Pulmonary artery endothelial cell (primary cell): ENCODE measurements around the gene CRIP2. TPM values are rescaled to one million over a fixed set of nuclear protein-coding genes. Genes with fewer than 3 reads are reported as not detected.
A peak's percentile ranks its signal among the peaks of the same experiment; 100 is the strongest.

Source experiments
- DNase-seq: peaks from one replicate; pipeline ENCODE4 v3.0.0-alpha.2; 2011; ENCODE audit warnings: low read depth, low spot score
- total RNA-seq: library from RNA; depleted of rRNA; stranded (reverse); fragments of >200 nt; gene quantifications from 2 replicates; pipeline ENCODE4 v1.2.3, GENCODE V29; 2014

CRIP2 gene
- total RNA-seq, 1 donor from 2014 or later: 183 TPM

DNA sequence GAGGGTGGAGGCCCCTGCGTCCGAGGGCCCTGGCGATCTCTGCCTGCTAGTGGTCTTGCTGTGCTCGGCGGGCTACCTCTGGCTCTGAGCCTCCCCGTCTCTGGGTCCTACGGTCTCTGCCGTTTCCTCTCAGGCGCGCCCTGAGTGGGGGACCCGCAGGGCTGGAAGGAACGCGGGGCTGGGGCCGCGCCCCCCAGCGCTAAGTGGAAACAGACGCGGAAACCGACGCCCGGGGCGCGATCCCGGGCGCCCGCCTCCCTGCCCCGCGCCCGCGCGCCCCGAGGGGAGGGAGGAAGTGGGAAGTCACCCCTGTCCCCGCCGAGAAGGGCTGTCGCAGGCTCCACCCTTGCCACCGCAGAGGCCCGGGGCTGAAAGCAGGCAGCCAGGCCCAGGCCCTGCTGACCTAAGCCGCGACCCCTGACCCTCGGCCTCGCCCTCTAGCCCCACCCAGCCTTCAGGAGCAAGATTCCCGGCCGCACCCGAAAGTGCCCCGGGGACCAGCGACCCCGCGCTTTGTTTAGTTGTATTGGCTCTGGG lies 12.9 kb downstream of the CRIP2 start:
- no peak for DNase-seq

GRCh38 chr14:105487986-105488777 lies 13.6 kb downstream of the CRIP2 start:
- DNase-seq: no peak

DNA sequence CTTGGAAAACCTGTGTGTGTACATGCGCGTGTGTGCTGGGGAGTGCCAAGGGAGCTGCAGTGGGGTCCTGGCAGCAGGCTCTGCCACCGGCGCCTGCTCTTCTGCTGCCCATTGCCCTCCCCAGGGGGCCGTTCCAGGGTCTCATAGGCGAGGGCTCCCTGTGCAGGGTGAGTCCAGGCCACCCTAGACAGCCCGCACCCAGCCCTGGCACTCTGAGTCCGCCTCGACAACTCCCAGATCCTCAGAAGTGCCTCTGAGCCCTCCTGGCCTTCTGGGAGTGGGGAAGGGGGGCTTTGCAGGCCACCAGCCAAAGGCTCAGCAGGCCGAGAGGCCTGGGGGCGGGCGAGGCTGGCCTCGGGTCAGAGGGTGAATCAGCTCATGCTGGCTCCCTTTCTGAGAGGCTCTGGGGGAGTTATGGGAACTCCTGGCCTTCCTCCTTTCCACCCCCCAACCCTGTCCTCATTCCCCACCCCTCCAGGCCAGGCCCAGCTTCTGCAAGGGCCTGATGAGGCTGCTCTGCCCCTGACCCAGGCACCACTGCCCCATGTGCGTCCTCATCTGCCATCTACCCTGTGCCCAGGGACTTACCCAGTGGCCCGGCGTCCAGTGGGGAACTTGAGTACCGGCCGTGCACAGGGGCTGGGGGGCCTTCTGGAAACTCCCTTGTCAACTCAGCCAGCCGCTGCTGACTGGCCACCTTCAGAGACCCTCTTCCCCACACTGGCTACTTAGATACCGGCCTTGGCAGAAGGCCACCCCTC lies 14.3 kb downstream of the CRIP2 start:
- no peak for DNase-seq

DNA sequence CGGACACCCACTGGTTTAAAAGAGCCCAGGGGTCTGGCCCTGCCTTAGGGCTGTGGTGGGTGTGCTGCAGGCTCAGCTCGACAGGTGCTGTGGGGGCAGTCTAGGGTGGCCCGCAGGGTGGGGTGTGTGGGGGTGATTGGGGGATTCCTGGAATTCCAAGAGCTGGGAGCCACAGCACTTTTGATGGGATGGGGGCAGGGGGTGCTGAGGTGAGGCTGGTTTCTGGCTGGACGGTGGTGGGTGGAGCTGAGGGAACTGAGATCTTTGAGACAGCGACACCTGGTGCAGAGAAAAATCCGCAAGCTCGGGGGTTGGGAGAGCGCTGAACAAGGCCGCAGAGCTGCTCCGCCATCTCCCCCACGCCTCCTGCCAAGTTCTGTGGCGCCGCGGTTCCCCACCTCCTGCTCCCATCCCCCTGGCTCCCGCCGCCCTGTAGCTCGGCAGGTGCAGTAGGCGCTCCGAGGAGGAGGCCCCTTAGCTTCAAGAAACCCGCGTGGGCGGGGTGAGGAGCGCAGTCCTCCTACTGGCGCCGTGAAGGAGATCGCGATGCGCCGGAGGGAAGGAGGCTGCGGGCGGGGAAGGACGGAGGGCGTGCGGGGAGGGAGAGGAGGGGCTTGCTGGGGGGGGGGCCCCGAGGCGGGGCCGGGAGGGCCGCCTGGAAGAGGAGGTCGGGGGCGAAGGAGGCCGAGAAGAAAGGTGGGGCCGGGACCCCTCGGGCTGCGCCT lies 15.1 kb downstream of the CRIP2 start:
- no peak for DNase-seq

GRCh38 chr14:105490267-105490571 lies 15.6 kb downstream of the CRIP2 start:
- DNase-seq: no peak

DNA sequence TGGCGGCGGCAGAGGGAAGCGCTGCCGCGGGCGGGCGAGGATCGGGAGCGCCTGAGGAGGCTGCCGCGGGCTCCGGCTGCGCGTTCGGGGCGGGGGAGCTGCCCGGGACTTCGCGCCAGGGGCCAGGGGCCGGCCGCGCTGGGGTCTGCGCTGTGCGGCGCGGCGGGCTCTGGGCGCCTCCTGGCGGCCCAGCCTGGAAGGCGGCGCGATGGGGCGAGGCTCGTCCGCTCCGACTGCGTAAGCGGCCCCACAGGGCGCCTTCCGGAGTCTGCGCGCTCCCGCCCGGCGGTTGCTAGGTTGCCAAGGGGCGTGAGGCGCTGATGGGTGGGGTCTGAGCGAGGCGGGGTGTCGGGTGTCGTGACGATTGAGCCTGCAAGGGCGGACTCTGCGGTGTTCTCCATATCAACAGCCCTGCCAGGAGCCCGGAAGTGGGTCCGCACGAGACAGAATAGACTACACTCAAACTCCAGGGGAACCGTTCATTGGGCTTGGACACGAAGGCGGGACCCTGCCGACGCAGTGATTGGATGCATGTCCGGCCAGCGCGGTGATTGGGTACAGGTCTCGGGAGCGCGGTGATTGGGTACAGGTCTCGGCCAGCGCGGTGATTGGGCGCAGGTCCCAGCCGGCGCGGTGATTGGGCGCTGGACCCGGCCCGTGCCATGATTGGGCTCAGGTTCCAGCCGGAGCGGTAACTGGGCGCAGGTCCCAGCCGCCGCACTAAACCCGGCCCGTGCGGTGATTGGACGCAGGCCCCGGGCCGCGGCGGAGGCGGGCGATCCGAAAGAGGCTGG lies 16.1 kb downstream of the CRIP2 start, which contains the start of gene TEDC1:
Gene TEDC1 (plus strand): TSS at position 675 of the 794 bp plus-strand sequence. CDS start 130 bp downstream, outside the sequence.
- peak; percentile 100 for DNase-seq

DNA sequence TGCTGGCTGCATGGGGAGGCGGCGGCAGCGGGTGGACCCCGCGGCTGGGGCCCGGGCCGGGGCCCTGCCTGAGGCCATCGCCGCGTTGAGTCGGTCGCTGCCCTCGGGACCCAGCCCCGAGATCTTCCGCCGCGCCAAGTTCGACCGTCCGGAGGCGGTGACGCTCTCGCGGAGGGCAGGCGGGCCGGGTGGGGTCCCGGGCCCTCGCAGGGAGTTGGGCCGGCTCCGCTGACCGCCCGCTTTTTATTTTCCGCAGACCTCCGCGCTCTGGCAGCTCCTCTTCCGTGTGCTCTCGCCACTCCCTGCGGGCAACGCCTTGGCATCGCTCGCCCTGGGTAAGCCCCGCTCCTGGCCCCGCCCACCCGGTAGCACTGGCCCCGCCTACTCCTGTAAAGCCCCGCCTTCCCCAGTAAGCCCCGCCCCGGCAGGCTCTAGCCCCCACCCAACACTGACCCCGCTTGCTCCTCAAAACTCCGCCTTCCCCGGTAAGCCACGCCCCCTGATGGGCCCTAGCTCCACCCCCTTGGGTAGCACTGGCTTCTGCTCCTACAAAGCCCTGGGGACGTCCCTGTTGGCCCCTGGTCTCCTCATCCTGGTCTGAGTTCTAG lies 16.8 kb downstream of the CRIP2 start:
- no peak for DNase-seq

DNA sequence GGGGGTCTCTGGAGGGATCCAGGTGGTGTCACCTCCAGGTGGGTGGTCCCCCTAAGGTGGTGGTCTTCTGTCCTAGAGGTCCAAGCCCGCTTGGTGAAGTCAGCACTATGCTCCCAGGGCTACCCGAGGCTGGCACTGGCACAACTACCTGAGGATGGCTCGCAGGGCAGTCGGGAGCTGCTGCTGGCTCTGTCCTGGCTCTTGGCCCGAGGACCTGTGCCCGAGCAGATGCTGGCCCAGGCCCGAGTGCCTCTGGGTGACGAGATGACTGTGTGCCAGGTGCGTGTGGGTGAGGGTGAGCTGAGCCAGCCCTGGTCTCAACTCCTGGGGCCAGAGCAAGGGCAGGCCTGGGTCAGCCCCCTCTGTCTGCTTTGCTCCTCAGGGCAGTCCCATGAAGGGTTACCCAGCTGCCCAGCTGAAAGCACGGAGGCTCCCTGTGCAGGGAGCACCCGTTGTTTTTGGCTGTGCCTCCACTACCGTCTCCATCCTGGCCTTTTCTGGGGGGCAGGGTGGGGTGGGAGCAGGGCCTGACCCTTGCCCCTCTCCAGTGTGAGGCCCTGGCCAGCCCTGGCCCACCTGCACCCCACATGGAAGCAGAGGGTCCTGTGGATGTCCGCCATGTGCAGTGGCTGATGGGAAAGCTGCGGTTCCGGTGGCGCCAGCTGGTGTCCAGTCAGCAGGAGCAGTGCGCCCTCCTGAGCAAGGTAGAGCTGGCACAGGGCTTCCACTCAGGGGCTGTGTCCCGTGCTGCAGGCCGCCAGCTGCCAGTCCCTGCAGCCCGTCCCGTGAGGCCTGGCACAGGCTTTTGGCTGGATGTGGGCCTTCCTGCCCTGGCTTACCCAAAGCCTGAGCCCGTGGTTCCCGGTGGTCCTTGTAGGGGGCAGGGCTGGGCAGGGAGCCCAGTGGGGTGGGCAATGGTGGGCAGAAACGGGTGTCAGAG lies 17.7 kb downstream of the CRIP2 start:
- DNase-seq: no peak

DNA sequence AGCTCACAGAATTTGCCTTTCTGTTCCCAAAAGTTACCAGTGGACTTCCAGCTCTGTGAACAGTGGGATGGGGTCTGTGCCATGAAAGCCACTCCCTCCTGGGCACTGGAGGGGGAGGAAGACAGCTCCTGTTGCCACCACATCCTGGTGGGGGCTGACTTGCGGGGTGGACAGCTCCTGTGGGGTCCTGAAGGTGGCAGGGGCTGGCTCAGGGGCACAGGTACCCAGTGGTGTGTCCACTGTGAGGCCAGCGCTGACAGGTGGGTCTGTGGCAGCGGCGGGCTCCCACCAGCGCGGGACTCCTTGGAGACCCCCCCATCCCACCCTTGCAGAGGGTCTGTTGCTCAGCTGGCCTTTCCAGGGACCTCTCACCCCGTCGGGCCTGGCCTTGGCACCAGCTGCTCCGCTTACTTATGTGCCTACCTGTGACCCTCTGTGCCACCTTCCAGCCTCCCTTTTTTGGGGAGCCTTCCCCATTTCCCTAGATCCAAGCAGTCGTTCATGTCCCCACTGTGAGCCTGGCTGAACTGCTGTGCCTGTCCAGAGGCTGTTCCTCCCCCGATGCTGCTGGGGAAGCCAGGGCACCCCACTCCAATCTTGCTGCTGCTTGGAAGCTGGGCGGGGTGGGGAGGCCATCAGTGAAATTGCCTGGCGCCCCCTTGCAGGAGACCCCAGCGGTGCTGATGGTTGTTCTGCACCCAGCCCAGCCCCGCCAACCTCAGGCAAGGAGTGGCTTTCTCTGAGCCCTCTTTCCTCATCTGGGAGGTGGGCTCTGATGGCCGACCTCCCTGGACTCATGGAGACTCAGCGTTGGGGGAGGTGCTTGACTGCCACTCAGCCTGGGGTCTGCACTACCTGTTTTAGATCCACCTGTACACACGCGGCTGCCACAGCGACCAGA lies 18.6 kb downstream of the CRIP2 start:
- DNase-seq: no peak

GRCh38 chr14:105493921-105494605 lies 19.4 kb downstream of the CRIP2 start:
- DNase-seq: no peak

DNA sequence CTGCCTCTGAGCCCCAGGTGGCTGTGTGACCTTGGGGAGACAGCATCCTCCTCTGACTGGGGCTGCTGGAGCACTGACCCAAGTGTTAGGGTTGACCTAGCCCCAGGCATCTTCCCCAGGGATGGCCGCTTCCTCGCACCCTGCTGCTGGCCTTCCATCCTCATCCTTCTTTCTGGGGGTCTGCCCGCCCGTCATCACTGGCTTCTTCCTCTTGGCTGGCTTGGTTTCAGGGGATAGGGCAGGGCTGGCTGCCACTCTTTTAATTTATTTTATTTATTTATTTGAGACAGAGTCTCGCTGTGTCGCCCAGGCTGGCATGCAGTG lies 19.9 kb downstream of the CRIP2 start:
- DNase-seq: no peak

- no peak for DNase-seq
Observed at GRCh38 chr14:105495101-105495989, 20.7 kb downstream of the CRIP2 start.

DNA sequence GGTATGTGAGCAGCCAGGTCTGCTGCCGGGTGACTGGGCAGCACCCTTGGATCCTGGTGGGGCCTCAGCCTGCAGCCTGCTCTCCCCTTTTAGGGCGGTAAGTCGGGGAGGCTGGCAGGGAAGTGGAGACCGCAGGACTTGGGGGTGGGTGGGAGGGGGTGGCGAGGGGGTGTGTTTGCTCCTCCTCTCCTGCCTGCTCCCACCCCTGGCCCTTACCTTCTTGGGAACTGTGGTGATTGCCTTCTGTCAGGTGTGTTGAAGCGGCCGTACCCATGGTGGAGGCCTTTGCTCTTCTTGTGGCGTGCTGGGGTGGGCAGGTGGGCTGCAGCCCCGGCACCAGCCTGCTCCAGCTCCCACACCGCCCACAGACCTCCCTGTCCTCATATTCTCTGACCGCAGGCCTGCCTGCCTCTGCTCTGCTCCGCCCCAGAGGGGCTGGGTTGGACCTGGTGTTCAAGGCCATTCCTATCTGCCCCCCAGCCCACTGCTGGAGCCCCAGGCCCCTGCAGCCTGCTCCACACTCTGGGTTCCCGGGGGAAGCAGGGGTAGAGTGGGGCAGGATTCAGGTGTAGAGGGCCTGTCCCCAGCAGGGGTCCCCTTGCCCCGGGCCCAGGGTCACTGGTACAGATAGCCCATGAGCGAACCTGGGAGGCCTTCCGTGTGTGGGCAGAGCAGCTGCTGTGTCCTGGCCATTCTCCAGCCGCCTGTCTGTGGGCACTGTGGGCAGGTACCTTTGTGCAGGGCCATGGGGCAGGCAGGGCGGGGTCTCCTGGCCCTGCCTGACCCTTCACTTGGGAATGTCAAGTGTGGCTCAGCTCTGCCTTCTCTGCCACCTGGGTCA lies 21.6 kb downstream of the CRIP2 start:
- DNase-seq: no peak

- no peak for DNase-seq
Observed at GRCh38 chr14:105496831-105497591, 22.4 kb downstream of the CRIP2 start.

DNA sequence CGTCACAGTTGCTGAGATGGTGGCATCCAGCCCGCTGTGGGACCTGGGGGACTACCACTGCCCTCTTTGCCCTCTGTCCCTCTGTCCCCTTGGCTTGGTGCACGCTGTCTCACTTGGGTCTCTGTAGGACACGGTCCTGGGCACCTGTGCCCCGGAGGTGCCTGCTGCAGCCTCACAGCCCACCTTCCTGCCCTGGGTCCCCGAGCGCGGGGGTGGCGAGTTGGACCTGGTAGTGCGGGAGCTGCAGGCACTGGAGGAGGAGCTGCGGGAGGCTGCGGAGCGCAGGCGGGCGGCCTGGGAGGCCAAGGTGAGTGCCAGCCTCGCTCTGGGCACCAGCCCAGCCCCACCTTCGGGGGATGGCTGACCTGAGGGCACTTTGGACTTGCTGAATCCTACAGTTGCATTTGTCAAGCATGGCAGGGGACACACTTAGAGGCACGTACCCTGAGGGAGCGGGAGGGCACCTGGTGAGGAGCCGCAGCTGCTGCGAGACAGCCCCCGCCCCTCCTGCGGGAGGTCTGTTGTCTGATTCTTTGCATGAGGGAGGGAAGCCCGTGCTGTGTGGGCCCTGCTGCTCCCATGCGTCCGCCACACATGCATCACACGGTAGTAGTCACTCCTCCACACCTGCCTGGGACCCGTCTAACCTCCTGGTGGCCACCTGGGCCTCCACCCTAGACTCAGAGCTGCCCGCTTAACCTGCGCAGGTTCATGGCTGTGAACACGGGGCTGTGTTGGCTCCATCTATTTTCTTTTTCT lies 23.2 kb downstream of the CRIP2 start:
- no peak for DNase-seq
